Measurements from ENCODE around the gene RPS27. TPM values are rescaled to one million over a fixed set of nuclear protein-coding genes. Genes with fewer than 3 reads are reported as not detected.

The RPS27 gene
- total RNA-seq, 1 experiment from 2014 or later: 1,095 TPM

GRCh38 chr1:153951183-153951582 lies 39.4 kb upstream of the RPS27 start:
- TF ChIP-seq CTCF (IDR thresholded peaks at IDR 0.05) (no peak), REST (IDR thresholded peaks at IDR 0.05; ENCODE audit: insufficient read depth in 1 of 2, low read depth in 2 of 2, low read length in 1 of 2) (no peak), TCF7L2 (IDR thresholded peaks at IDR 0.05; ENCODE audit: low read depth, low read length) (no peak), POLR2AphosphoS5 (IDR thresholded peaks at IDR 0.05; ENCODE audit: low read depth, low read length) (no peak), SIN3A (IDR thresholded peaks at IDR 0.05; ENCODE audit: borderline replicate concordance, insufficient read depth, low read depth, low read length) (no peak)
- no peaks in the 10 kb centered on the region for H3K27me3 ChIP-seq (ENCODE audit: control insufficient read depth, insufficient read depth, low read length)
- in situ Hi-C loops (cut with HindIII; ENCODE audit: low pct_unique_long_range_greater_than_20kb, low sequenced_read_pairs) (no loop called here), intact Hi-C loops (cut with micrococcal nuclease; ENCODE audit: unreplicated experiment) (no loop called here)
- no peak overlapping the region for H3K27ac ChIP-seq (ENCODE audit: low read length)
- H3K4me3 ChIP-seq (ENCODE audit: low read depth in 2 of 2, low read length in 2 of 2): no peak overlapping the region
- H3K4me1 ChIP-seq (ENCODE audit: control insufficient read depth, insufficient read depth, low read length): peaks cover 10% of the 10 kb centered on the region
- no peaks in the 10 kb centered on the region for H3K9me3 ChIP-seq (ENCODE audit: control insufficient read depth, insufficient read depth, low read depth, low read length)
- POLR2A ChIA-PET: no interaction called here
- ATAC-seq (no peak), DNase-seq (ENCODE audit: low read depth, low spot score) (no peak)
- CTCF ChIA-PET: no interaction called here
- peaks cover 3% of the 10 kb centered on the region for H3K36me3 ChIP-seq (ENCODE audit: control insufficient read depth, insufficient read depth, low read length)
- BruUV-seq (replicated peaks): no TSS peak

- Histone ChIP-seq H3K4me1 (ENCODE audit: control insufficient read depth, insufficient read depth, low read length) (peaks cover 13% of the 10 kb centered on the region), H3K9me3 (ENCODE audit: control insufficient read depth, insufficient read depth, low read depth, low read length) (no peaks in the 10 kb centered on the region), H3K4me3 (ENCODE audit: low read depth in 2 of 2, low read length in 2 of 2) (no peak overlapping the region), H3K27me3 (ENCODE audit: control insufficient read depth, insufficient read depth, low read length) (no peaks in the 10 kb centered on the region), H3K27ac (ENCODE audit: low read length) (no peak overlapping the region), H3K36me3 (ENCODE audit: control insufficient read depth, insufficient read depth, low read length) (peaks cover 3% of the 10 kb centered on the region)
- no peak for DNase-seq (ENCODE audit: low read depth, low spot score)
- ATAC-seq: no peak
- in situ Hi-C loops (cut with HindIII; ENCODE audit: low pct_unique_long_range_greater_than_20kb, low sequenced_read_pairs) (no loop called here), intact Hi-C loops (cut with micrococcal nuclease; ENCODE audit: unreplicated experiment) (no loop called here)
- POLR2A ChIA-PET: no interaction called here
- TF ChIP-seq CTCF (IDR thresholded peaks at IDR 0.05) (no peak), REST (IDR thresholded peaks at IDR 0.05; ENCODE audit: insufficient read depth in 1 of 2, low read depth in 2 of 2, low read length in 1 of 2) (no peak), POLR2AphosphoS5 (IDR thresholded peaks at IDR 0.05; ENCODE audit: low read depth, low read length) (no peak), TCF7L2 (IDR thresholded peaks at IDR 0.05; ENCODE audit: low read depth, low read length) (no peak), SIN3A (IDR thresholded peaks at IDR 0.05; ENCODE audit: borderline replicate concordance, insufficient read depth, low read depth, low read length) (no peak)
- CTCF ChIA-PET: no interaction called here
- BruUV-seq (replicated peaks): no TSS peak
These were observed 38.8 kb upstream of the RPS27 start for GRCh38 chr1:153951801-153952200.
